GM19043 (cell line): ENCODE data around the gene MCRS1.
"Not testable (repeated sequence)": the region's sequence is repeated elsewhere in the genome, so short reads cannot be mapped to it uniquely, and the experiment has no call there.

Experiments used
- ATAC-seq: cut with Tn5 transposase; IDR thresholded peaks from one replicate; pipeline ENCODE4 v1.9.1; 2021; ENCODE audit warnings: low read depth; ENCODE audit not compliant: unreplicated experiment

Gene MCRS1

DNA sequence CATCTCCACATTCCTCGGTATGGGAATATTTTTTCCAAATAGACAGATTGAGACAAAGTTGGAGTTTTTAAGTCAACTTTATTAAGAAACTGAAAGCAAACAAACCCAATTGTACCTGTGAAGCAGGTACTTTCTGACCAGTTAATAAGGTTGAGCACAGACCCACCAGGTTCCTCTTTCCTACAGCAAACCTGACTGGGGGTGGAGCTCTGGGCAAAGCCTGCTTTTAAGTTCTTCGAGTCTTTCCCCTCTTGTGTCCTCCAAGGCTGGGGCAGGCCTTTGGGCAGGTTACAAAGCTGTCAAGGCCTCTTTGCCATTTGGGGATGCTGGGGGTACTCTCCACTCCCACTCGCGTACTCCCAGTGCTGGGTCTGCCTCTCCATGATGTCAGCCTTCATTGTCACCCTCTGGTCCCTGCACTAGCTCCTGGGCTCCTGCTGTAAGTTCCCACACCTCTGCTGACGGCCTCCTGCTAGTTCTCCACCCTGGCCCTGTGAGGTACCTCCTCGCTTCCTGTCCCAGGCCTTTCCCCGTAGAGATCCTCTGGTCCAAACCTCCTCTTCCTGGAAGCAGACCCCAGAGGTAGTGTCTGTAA lies 25.9 kb downstream of the MCRS1 start:
- no peak for ATAC-seq

- ATAC-seq, result no peak
Observed at GRCh38 chr12:49541140-49541861, 26.6 kb downstream of the MCRS1 start.

- ATAC-seq, result no peak
Observed at GRCh38 chr12:49540229-49541139, 27.5 kb downstream of the MCRS1 start.

- ATAC-seq, result no peak
Observed at GRCh38 chr12:49539406-49540228, 28.3 kb downstream of the MCRS1 start.

- peak; percentile 61 for ATAC-seq
Observed at GRCh38 chr12:49538510-49539403, 29.2 kb downstream of the MCRS1 start, which contains the start of gene KCNH3. TSS of gene KCNH3 (plus strand) at chr12:49539030. CDS start at chr12:49539417, 387 bp downstream.

GRCh38 chr12:49537752-49538509 lies 30.0 kb downstream of the MCRS1 start:
- no peak for ATAC-seq

DNA sequence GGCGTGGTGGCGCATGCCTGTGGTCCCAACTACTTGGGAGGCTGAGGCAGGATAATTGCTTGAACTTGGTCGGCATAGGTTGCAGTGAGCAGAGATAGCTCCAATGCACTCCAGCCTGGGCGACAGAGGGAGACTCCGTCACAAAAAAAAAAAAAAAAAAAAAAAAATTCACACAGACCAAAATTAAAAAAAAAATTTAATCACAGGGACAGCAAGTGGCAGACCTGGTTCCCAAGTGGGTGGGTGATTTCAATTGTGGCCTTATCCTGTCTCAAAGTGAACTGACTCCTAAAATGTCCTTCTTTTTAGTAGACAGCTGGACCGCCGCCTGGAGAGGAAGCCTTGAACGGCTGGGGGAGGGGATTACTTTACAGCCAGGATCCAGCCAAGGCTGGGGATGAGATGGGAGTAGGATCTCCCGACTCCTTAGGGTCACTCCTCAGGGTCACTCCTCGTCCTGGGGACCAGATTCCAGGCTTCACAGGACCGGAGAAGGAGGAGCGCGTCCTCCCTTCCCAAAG lies 30.7 kb downstream of the MCRS1 start:
- ATAC-seq, result no peak

GRCh38 chr12:49536526-49537071 lies 31.3 kb downstream of the MCRS1 start:
- ATAC-seq, result no peak

DNA sequence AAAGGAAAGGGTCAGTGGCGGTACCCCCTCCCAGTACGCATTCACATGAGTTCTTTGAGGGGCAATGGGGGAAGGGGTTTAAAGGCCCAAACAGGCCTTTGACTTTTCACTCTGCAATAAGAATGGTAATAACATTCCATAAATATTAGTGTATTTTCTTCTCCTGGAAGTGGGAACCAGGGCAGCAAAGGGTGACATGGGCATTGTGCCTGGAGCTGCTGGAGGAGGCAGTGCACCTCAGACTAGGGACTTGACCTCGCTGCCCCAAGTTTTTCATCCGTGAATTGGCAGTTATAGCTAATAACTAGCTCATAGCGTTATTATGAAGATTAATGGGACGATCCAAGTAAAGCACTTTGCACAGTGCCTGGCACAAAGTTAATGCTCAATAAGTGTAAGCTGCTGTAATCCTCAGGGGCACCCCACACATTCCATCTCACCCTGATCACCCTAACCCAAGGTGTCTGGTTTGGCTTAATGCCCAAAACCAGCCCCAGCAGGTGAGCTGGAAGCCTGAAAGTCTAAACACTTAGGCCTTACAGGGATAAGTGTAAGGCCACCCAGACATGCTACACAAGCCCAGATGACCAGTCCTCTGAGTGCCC lies 31.9 kb downstream of the MCRS1 start:
- ATAC-seq, result no peak

DNA sequence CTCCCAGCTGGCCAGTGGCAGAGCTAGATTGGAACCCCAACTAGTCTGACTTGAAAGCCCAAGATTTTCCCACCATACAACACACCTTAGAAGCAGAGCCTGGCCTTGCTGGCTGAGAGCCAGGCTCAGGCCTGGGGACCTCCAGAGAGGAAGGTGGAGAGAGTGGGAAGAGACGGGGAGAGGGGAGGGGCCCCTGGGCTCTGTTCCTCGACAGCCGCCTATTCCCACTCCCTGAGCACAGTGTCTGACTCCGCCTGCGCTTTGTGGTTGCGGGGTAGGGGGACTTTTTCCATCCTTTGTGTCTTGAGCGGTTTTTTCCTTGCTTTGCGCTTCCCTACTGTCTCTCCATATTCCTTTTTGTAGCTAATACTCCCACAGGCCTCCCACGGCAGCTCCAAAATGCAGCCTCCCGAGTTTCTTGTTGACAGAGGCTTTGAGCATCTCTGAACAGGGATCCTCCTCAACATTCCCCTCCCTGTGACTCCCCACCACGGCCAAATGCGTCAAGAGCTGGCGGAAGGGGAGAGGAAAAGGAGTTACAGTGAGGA lies 33.1 kb downstream of the MCRS1 start:
- no peak for ATAC-seq

DNA sequence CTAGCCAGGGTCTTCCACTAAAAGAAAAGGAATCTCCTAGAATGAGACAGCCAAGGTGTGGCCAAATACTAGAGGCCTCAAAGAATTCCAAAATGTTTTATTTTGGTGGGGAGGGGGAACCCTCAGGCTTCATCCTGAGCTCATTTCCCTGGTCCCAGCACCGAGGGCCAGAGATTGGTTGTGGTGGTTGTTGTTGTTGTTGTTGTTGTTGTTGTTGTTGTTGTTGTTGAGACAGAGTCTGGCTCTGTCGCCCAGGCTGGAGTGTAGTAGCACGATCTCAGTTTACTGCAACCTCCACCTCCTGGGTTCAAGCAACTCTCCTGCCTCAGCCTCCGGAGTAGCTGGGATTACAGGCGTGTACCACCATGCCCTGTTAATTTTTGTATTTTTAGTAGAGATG lies 33.8 kb downstream of the MCRS1 start:
- not testable (repeated sequence) for ATAC-seq

- ATAC-seq, result no peak
Observed at GRCh38 chr12:49533331-49533730, 34.6 kb downstream of the MCRS1 start.

GRCh38 chr12:49531745-49532144 lies 36.2 kb downstream of the MCRS1 start:
- ATAC-seq, result no peak

DNA sequence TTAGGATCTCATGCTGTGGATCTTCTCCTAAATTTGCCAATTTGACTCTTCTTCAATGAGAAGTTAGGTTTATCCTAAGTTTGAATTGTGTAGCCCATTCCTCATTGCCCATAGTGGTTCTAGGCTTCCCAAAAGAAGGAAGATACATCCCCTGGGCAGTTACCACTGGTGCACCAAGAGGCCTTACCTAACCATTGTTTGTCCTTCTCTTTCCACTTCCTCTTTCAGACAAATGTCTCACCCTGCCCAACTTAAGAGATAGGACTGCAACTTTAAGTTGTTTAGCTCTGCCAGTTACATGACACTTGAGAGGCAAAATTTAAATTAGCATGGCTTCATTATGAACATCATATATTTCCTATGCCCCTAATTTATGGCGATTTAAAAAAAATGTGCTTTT lies 38.5 kb downstream of the MCRS1 start:
- no peak for ATAC-seq

- ATAC-seq, result no peak
Observed at GRCh38 chr12:49527361-49528130, 40.4 kb downstream of the MCRS1 start.

- no peak for ATAC-seq
Observed at GRCh38 chr12:49525942-49526341, 42.0 kb downstream of the MCRS1 start.
